ENCODE data around the gene JPH3.
"Not testable (repeated sequence)": the region's sequence is repeated elsewhere in the genome, so short reads cannot be mapped to it uniquely, and the experiment has no call there.

JPH3 gene

DNA sequence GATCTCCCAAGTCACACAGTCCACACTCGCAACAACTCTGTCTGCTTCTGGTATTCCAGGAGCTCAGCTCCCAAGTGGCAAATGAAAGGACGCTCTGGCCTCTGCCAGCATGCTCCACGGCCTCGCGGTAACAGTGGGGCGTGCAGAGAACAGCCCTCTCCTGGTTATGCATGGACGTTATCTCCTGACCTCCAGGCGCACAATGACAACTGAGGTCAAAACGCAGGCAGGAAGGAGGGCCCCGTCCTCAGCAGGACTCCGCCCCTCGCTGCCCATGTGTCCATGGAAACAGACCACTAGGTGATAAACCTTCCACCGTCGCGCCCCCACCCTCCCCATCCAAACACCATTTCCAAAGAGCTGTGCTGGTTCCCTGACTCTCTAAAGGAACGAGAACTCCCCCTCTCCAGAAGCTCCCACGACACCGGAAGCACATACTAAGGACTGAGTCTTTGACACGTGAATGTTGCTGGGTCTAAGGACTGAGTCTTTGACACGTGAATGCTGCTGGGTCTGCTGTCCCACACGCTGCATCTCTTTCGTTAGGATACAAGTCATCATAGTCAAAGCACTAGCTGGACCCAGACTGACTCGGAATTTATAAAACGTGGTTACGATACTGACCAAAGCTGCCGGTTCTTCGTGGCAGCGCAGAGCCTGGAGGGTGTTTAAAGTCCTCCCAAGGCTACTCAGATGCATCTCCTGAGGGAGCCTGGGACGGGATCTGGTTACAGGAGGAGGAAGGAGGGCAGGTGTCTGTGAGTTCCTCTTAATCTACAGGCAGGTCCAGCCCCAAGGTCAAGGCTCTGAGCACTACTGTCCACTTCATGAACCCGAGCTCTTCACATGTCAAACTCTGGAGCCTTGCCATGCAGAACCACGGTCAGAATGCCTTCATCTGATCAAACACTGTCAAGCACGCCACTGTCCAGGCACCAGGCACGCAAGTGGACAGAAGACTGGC is 119.6 kb downstream of the JPH3 start:
- DNase-seq: no peak

- no peak for DNase-seq
Observed at GRCh38 chr16:87722590-87723225, 120.4 kb downstream of the JPH3 start.

GRCh38 chr16:87723226-87723623 is 120.9 kb downstream of the JPH3 start:
- no peak for DNase-seq

DNA sequence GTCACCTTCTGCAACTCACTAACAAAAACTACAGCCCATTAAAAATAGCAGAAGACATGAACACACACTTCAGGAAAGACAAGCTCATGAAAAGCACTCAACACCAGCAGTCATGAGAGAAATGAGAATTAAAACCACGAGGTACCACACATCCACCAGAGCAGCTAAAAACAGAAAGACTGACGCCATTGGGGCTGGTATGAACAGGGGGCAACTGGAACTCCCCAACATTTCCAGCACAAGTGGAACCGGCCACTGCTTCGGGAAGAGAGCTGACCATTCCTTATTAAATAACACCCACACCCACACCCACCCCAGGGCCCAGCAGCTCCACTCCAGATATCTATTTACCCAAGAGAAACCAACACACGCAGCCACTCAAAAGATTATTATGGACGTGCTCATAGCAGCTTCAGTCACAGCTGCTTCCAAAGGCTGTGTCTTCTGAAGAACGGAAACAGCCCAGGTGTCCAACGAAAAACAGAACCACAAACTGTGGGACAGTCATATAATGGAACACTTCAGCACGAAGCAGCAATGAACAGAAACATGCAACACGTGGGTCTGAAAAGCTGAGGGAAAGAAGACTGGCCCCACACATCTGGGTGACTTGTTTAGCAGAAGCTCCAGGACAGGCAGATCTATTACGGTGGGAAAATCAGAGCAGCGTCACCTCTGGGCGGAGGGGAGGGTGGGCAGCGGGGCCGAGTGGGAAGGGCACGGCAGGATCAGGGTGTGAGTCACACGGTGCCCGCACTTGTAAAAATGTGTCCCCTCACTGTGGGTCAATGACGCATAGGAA is 122.4 kb downstream of the JPH3 start:
- DNase-seq: no peak

GRCh38 chr16:87725596-87726235 is 123.4 kb downstream of the JPH3 start:
- no peak for DNase-seq

DNA sequence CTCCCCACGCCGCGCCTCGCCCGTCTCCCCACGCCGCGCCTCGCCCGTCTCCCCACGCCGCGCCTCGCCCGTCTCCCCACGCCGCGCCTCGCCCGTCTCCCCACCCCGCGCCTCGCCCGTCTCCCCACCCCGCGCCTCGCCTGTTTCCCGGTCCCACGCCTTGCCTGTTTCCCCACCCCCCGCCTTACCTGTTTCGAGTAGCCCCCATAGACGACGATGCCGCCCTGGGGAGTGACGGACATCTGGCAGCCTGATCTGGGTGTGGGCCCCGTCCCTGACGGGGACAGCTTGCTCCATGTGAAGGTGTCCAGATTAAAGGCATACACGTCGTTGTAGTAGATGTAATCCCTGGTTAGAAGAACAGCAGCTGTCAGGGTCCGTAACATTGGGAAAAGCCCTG is 124.3 kb downstream of the JPH3 start:
- DNase-seq: not testable (repeated sequence)

GRCh38 chr16:87727346-87727745 is 125.0 kb downstream of the JPH3 start:
- DNase-seq: no peak

- DNase-seq: no peak
Observed at GRCh38 chr16:87728026-87728425, 125.7 kb downstream of the JPH3 start.

DNA sequence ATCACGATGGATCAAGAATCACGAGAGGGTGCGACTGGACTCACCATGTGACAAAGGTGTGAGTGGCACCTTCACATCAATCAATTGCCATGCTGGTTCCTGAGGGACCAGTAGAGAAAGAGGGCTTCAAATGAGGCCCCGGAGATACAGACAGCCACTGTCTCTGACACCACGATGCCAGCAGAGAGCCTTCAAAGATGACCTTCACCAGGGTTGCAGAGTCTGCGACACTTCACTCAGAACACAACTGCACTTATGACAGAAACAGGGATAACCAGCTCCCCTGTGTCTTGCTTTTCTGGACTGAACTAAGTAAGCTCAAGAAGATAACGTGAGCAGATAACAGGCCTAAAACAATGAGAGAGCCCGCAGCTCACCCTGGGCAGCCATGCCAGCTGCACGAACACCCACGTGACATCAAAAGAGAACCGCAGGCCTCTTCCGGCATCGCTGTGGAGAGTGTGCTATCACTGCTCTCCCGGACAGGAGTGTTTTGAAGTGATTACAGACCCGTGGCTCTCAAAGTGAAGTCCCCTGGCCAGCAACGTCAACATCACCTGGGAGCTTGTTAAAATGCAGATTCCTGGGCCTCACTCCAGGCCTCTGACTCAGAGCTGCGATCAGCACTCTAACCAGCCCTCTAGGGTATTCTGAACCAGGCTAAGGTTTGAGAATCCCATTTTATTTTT is 127.1 kb downstream of the JPH3 start:
- no peak for DNase-seq

DNA sequence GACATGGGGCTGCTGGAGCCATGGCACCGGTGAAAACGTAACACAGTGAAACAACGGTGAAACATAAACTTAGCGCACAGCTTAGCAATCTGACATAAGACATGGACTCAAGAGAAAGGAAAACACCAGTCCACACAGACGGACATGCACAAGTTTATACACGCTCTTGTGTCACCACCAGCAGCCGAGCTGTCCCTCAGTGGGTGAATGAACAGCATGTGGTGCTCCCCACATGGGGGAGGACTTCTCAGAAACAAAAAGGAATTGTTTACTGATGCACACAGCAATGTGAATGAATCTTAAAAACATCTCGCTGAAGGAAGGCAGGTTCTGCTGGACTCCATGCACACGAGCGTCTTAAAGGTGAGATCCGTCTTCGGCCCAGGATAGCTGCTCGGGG is 129.3 kb downstream of the JPH3 start:
- DNase-seq: no peak

- no peak for DNase-seq
Observed at GRCh38 chr16:87733190-87733589, 130.9 kb downstream of the JPH3 start.

- no peak for DNase-seq
Observed at GRCh38 chr16:87734644-87735043, 132.3 kb downstream of the JPH3 start.

GRCh38 chr16:87735270-87736007 is 133.1 kb downstream of the JPH3 start:
- no peak for DNase-seq

- no peak for DNase-seq
Observed at GRCh38 chr16:87736008-87736382, 133.7 kb downstream of the JPH3 start.

GRCh38 chr16:87739801-87740200 is 137.5 kb downstream of the JPH3 start:
- DNase-seq: no peak

GRCh38 chr16:87740441-87740840 is 138.1 kb downstream of the JPH3 start:
- no peak for DNase-seq

GRCh38 chr16:87740909-87741424 is 138.7 kb downstream of the JPH3 start:
- no peak for DNase-seq

- DNase-seq: no peak
Observed at GRCh38 chr16:87741700-87742415, 139.6 kb downstream of the JPH3 start.

- no peak for DNase-seq
Observed at GRCh38 chr16:87742781-87743490, 140.6 kb downstream of the JPH3 start.
